CD4-positive, alpha-beta T cell treated with Interleukin-17A for 4 hours (primary cell): ENCODE measurements around the gene RIT2.
"Not testable (repeated sequence)": the region's sequence is repeated elsewhere in the genome, so short reads cannot be mapped to it uniquely, and the experiment has no call there.

Experiments used
- DNase-seq: peaks from one replicate; pipeline ENCODE4 v3.0.0-alpha.2; 2020; ENCODE audit warnings: mixed read lengths

RIT2 gene

GRCh38 chr18:42745931-42746330 is 369.6 kb downstream of the RIT2 start:
- DNase-seq = no peak

- DNase-seq = no peak
Observed at GRCh38 chr18:42745171-42745570, 370.3 kb downstream of the RIT2 start.

GRCh38 chr18:42743373-42744138 is 371.9 kb downstream of the RIT2 start:
- no peak for DNase-seq

- no peak for DNase-seq
Observed at GRCh38 chr18:42742969-42743368, 372.5 kb downstream of the RIT2 start.

GRCh38 chr18:42742474-42742873 is 373.0 kb downstream of the RIT2 start:
- DNase-seq = no peak

- not testable (repeated sequence) for DNase-seq
Observed at GRCh38 chr18:42741805-42742347, 373.6 kb downstream of the RIT2 start.

GRCh38 chr18:42741299-42741698 is 374.2 kb downstream of the RIT2 start:
- DNase-seq = not testable (repeated sequence)

GRCh38 chr18:42736074-42736473 is 379.4 kb downstream of the RIT2 start:
- no peak for DNase-seq

- no peak for DNase-seq
Observed at GRCh38 chr18:42734520-42734919, 381.0 kb downstream of the RIT2 start.

GRCh38 chr18:42730272-42730671 is 385.2 kb downstream of the RIT2 start:
- no peak for DNase-seq

GRCh38 chr18:42719221-42719620 is 396.3 kb downstream of the RIT2 start:
- DNase-seq = no peak

- no peak for DNase-seq
Observed at GRCh38 chr18:42712065-42712464, 403.4 kb downstream of the RIT2 start.

GRCh38 chr18:42707080-42707479 is 408.4 kb downstream of the RIT2 start:
- no peak for DNase-seq

GRCh38 chr18:42706618-42707017 is 408.9 kb downstream of the RIT2 start:
- DNase-seq = no peak

- DNase-seq = no peak
Observed at GRCh38 chr18:42706029-42706608, 409.4 kb downstream of the RIT2 start.
